Thyroid gland (tissue), 4 donors: ENCODE data around the gene SAMD3.
"Not testable (repeated sequence)": the region's sequence is repeated elsewhere in the genome, so short reads cannot be mapped to it uniquely, and the experiment has no call there.

Experiments
- POLR2A ChIP-seq, 2 donors: fragments of 450-650 bp; IDR thresholded peaks; one replicate each; pipeline ENCODE4 v1.6.1; 2017; ENCODE audit warnings: antibody characterized with exemption in 2 of 2, mild to moderate bottlenecking in 2 of 2, moderate library complexity in 1 of 2
- TF ChIP-seq, protein P1 (sequence below), 6 experiments: fragments of 200-600 bp in 3 of 6; fragments of 450-650 bp in 3 of 6; sonication (generic) in 3 of 6; IDR thresholded peaks; one replicate each; pipeline ENCODE4 v1.5.1; 2016 to 2019; ENCODE audit warnings: antibody characterized with exemption in 6 of 6, mild to moderate bottlenecking in 2 of 6, inconsistent platforms in 1 of 6, moderate library complexity in 1 of 6

- not testable (repeated sequence) for TF ChIP-seq POLR2A (IDR thresholded peaks at IDR 0.05)
- TF ChIP-seq, protein P1, sequence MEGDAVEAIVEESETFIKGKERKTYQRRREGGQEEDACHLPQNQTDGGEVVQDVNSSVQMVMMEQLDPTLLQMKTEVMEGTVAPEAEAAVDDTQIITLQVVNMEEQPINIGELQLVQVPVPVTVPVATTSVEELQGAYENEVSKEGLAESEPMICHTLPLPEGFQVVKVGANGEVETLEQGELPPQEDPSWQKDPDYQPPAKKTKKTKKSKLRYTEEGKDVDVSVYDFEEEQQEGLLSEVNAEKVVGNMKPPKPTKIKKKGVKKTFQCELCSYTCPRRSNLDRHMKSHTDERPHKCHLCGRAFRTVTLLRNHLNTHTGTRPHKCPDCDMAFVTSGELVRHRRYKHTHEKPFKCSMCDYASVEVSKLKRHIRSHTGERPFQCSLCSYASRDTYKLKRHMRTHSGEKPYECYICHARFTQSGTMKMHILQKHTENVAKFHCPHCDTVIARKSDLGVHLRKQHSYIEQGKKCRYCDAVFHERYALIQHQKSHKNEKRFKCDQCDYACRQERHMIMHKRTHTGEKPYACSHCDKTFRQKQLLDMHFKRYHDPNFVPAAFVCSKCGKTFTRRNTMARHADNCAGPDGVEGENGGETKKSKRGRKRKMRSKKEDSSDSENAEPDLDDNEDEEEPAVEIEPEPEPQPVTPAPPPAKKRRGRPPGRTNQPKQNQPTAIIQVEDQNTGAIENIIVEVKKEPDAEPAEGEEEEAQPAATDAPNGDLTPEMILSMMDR (IDR thresholded peaks at IDR 0.05): not testable (repeated sequence)
These were observed 52.6 kb downstream of the SAMD3 start for GRCh38 chr6:130170160-130170559.
